DMS 273 treated with DMSO at 0.1 percent for 48 hours (cell line): ENCODE measurements around the gene BAIAP2L1.
"Not testable (repeated sequence)": the region's sequence is repeated elsewhere in the genome, so short reads cannot be mapped to it uniquely, and the experiment has no call there.

Source experiments
- DNase-seq: peaks from one replicate; lab custom pipeline; 2025; lab: John Stamatoyannopoulos, UW

Gene BAIAP2L1, protein sequence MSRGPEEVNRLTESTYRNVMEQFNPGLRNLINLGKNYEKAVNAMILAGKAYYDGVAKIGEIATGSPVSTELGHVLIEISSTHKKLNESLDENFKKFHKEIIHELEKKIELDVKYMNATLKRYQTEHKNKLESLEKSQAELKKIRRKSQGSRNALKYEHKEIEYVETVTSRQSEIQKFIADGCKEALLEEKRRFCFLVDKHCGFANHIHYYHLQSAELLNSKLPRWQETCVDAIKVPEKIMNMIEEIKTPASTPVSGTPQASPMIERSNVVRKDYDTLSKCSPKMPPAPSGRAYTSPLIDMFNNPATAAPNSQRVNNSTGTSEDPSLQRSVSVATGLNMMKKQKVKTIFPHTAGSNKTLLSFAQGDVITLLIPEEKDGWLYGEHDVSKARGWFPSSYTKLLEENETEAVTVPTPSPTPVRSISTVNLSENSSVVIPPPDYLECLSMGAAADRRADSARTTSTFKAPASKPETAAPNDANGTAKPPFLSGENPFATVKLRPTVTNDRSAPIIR

DNA sequence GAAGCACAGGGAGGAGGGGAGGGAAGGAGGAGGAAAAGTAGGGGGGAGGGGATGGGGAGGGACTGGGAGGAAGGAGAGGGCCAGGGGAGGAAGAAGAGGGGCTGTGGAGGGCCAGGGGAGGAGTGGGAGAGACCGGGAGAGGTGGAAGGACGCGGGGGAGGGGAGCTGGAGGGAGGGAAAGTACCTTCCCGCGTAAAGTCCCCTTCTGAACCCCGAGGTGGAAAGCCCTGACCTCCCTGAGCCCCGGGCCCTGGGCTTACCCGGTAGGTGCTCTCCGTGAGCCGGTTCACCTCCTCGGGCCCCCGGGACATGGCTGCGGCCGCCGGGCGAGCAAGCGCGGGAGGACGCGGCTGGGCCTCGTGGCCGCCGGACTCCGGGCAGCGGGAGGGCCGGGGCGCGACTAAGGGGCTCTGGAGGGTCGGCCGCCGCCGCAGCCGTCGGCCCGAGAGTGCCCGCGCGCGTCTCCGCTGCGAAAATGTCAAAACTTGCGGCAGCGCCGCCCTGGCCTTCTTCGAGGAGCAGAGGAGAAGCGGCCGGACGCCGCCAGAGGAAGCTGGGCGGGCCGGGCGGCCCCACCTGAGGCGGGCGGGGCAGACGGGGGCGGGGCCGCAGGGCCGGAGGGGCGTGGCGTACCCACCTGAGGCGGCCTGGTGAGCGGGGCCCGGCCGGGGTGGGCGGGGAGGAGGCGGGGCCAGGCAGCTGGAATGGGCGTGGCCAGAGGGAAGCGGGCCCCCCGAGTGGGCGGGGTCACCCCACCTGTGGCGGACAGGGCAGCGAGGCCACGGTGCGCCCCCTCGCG lies at the start of gene BAIAP2L1:
TSS of gene BAIAP2L1 (minus strand) at position 549 of the 799 bp plus-strand sequence. CDS start at position 311, 238 bp downstream.
- DNase-seq, result peak; percentile 75

DNA sequence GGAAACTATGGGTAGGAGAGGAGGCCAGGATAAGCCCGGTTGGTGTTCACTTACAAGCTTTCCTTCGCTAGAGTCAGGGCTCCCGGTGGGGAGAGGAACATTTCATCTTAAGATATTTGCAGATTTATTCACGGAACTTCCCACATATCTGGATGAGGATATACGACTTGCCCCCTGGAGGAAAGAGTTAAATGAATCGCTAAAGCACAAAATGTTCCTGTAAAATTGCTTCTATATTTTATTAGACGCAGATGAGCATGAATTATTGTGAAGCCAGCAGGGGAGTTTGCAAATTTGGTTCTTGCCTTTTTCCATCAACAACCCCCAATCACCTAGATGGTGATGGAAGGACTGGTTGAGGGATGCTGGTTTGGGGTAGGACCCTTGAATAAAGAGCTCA lies 47.9 kb upstream of the BAIAP2L1 start:
- no peak for DNase-seq

DNA sequence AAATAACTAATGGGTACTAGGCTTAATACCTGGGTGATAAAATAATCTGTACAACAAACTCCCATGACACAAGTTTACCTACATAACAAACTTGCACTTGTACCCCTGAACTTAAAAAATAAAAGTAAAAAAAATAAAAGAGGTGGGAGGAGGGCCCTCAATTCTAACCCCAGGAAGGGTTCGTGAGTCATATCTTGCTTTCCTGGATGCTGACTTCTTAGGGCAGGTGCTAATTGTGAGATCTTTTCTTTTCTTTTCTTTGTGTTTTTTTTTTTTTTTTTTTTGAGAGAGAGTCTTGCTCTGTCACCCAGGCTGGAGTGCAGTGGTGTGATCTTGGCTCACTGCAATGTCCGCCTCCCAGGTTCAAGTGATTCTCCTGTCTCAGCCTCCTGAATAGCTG lies 40.1 kb upstream of the BAIAP2L1 start:
- not testable (repeated sequence) for DNase-seq

DNA sequence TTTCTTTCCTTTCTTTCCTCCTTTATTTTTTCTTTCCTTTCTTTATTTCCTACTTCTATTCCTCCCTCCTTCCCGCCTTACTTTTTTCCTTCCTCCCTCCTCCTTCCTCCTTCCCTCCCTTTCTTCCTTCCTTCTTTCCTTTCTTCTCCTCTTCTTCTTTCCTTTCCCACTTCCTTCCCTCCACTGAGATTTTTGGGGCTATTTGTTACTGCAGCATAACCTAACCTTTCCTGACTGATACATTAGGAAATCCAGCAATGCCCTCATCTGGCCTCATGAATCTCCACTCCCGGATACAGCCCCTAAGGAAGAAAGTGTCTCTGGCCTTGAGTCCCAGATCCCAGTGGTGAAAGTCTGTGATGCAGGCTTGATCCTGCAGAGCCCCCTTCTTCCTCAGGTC lies 38.6 kb upstream of the BAIAP2L1 start:
- no peak for DNase-seq

DNA sequence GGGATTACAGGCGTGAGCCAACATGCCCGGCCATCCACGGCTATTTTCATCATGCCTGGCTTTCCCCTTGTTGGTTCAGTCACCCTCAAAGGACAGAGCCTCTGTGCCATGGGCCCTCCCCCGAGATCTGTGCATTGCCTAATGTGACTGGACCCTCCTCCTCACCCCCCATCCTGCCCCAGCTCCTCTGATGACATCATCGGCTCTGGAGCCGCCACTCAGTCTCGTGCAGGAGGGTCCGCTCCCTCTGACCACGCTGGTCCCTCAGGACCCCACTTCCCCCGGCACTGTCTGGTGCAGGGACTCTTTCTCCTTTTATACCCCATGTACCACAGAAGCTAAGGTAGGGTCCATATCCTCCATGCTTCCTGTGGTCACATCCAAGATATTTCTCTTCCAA lies 33.2 kb upstream of the BAIAP2L1 start:
- no peak for DNase-seq

DNA sequence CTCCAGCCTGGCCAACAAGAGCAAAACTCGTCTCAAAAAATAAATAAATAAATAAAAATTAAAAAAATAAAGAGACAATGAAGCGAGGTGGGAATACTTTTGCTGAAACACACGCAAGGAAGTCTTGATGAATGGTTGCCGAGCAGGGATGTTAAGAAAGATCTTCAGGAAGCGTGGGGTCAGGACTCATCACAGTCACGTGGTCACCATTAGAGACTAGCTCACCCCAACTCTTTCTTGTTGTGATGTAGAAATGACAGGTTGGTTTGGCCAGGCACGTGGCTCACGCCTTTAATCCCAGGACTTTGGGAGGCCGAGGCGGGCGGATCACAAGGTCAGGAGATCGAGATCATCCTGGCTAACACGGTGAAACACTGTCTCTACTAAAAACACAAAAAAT lies 28.9 kb upstream of the BAIAP2L1 start:
- DNase-seq, result no peak

DNA sequence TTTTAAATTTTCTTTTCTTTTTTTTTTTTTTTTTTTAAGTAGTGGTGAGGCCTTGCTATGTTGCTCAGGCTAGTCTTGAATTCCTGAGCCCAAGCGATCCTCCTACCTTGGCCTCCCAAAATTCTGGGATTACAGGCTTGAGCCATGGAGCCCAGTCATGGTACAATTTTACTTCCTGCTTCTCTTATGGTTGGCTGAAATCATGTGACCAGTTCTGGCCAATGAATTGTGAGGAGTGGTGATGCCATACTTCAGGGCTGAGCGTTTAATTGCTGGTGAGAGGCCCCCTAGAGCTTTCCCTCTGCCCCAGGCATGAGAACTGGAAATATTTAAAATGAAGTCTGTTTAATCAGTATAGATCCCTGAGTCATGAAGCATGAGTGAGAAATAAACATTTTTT lies 22.2 kb upstream of the BAIAP2L1 start:
- no peak for DNase-seq

DNA sequence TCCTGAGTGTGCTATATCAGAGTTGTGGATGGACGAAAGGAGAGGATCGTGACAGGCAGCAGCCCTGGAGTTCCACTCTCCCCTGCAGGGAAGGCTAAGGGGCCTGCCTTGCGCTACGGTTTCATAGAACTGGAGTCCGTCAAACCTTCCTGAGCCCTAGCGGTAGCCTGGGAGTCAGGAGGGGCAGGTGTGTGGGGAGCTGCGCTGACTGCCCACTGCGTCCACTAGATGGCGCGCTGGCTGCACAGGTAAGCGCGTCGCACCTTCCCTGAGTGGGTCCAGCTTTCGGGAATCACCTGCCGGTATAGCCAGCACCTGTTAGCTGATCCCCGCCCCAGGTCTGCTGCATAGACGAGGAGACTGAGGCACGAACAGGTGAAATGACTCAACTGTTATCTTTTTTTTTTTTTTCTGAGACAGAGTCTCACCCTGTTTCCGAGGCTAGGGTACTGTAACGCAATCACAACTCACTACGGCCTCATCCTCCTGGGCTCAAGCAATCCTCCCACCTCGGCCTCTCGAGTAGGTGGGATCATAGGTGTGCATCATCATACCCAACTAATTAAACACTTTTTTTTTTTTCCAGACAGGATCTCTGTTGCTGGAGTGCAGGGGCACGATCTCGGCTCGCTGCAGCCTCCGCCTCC lies 20.2 kb upstream of the BAIAP2L1 start:
- DNase-seq, result peak; percentile 22

DNA sequence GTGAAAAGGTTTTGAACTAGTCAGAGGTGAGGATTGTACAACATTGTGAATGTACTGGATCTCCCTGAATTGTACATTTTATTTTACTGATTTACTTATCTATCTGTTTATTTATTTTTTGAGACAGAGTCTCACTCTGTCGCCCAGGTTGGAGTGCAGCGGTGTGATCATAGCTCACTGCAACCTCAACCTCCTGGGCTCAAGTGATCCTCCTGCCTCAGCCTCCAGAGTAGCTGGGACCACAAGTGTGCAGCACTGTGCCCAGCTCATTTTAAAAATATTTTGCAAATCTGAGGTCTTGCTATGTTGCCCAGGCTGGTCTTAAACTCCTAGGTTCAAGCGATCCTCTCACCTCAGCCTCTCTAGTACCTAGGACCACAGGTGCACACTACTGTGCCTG lies 19.1 kb upstream of the BAIAP2L1 start:
- DNase-seq, result not testable (repeated sequence)

DNA sequence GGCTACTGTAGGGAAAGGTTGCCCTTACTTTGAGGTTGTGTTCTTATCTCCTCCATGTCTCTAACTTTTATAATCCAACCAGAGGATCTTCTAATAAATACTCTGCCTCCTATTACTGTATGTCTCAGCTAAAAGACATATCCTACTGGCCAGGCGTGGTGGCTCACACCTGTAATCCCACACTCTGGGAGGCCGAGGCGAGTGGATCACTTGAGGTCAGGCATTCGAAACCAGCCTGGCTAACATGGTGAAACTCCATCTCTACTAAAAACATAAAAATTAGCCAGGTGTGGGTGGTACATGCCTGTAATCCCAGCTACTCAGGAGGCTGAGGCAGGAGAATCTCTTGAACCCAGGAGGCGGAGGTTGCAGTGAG lies 18.4 kb upstream of the BAIAP2L1 start:
- not testable (repeated sequence) for DNase-seq

DNA sequence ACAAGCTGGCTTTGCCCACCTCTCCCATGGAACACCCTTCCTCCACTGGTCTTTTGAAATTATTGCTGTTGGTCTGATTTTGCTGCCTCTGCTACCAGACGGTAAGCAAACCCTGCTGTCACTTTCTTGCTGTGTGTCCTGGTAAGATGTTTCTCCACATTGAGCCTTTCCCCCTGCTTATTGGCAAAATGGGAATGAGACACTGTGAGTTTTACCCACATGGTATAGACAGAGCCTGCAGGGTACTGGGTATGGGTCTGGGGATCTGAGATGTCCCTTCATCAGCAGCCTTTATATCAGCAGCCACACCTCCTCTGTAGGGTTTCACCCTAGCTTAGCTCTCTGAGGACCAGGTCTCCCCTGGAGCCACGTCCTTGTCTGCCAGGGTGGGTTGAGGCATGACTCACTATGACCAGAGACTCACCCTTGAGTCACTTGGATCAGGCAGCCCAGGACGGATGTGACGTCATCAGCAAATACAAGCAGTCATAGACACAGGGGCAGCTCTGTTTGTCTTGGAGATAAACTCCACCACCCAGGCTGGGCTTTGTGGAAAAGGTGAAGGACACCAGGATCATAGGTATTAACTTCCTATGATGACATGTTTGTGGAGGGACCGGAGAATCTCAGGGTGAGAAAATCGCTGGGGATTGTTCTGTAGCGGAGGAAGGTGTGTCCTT lies 17.9 kb upstream of the BAIAP2L1 start:
- DNase-seq, result no peak

DNA sequence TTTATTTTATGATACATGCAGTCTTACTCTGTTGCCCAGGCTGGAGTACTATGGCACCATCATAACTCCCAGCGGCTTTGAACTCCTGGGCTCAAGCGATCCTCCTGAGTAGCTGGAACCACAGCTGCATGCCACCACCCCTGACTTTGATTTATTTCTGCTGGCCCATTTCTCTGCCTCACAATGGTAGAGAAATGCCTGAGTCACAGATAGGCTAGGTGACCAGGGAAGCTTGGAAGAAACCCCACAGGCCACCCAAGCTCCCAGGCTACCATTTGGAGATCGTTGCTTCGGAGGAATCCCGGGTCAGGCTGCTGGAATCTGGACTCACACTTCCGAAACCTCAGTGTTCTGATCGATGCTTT lies 17.4 kb upstream of the BAIAP2L1 start:
- DNase-seq, result no peak

DNA sequence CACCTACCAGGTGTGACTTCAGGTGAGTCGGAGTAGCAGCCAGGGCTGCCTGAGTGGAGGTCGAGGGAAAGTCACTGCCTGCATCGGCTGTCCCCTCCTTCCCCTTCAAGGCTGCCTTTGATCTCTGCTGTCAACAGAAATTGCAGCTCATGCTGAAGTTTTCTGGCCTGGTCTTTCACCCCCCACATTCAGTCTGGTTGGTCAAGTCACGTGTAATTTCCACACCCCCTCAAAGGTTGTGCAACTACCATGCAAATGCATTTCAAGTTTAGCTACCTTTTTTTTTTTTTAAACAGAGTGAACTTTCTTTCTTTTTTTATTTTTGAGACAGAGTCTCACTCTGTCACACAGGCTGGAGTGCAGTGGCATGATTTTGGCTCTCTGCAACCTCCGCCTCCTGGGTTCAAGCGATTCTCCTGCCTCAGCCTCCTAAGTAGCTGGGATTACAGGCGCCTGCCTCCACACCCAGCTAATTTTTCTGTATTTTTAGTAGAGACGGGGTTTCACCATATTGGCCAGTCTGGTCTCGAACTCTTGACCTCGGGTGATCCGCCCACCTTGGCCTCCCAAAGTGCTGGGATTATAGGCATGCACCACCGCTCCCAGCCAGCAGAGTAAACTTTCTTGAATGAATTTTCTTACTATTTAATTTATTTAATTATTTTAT lies 16.8 kb upstream of the BAIAP2L1 start:
- DNase-seq, result not testable (repeated sequence)

DNA sequence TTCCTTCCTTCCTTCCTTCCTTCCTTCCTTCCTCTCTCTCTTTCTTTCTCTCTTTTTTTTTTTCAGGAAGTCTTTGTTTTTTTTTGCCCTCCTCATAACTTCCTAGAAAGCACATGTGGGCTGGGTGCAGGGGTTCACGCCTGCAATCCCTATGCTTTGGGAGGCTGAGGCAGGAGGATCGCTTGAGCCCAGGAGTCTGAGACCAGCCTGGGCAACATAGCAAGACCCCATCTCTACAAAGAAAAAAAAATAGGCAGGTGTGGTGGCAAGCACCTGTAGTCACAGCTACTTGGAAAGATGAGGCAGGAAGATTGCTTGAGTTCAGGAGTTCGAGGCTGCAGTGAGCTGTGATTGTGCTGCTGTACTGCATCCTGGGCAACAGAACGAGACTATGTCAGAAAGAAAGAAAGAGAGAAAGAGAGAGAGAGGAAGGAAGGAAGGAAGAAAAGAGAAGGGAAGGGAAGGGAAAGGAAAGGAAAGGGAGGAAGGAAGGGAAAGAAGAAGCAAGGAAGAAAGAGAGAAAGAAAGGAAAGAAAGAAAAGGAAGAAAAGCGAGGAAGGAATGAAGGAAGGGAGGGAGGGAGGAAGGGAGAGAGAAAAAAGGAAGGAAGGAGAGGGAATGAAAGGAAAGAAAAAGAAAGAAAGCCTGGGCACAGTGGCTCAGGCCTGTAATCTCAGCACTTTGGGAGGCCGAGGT lies 13.5 kb upstream of the BAIAP2L1 start:
- no peak for DNase-seq

DNA sequence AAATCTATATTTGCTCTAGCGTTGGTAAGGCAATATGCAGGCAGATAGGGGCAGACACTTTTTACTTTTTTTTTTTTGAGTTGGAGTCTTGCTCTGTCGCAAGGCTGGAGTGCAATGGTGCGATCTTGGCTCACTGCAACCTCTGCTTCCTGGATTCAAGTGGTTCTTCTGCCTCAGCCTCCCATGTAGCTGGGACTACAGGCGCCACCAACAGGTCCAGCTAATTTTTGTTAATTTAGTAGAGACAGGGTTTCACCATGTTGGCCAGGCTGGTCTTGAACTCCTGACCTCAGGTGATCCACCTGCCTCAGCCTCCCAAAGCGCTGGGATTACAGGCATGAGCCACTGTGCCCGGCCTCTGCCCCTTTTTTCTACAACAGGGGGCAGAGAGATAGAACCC lies 12.8 kb upstream of the BAIAP2L1 start:
- DNase-seq, result not testable (repeated sequence)

DNA sequence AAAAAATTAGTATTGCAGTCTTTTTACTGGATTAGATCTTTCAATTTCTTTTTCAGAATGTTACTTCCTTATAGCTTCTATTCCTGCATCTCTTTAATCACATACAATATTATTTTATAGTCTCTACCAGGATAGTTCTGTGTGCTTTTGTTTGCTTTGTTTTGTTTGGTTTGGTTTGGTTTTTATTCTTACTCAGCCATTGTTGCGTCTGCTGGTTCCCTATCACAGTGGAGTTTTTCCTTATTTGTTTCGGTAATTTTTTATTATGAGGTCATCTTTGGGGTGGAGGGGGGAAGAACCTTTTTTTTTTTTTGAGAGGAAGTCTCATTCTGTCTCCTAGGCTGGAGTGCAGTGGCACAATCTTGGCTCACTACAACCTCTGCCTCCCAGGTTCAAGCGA lies 9.0 kb upstream of the BAIAP2L1 start:
- no peak for DNase-seq

DNA sequence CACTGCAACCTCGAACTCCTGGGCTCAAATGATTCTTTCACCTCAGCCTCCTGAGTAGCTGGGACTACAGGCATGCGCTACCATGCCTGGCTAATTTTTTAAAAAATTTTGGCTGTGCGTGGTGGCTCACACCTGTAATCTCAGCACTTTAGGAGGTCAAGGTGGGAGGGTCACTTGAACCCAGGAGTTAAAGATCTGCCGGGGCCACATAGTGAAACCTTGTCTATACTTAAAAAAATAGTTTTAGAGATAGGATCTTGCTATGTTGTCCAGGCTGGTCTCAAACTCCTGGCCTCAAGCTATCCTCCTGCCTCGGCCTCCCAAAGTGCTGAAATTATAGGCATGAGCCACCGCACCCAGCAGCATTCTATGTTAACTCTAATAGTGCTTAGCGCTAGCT lies 7.3 kb upstream of the BAIAP2L1 start:
- not testable (repeated sequence) for DNase-seq

DNA sequence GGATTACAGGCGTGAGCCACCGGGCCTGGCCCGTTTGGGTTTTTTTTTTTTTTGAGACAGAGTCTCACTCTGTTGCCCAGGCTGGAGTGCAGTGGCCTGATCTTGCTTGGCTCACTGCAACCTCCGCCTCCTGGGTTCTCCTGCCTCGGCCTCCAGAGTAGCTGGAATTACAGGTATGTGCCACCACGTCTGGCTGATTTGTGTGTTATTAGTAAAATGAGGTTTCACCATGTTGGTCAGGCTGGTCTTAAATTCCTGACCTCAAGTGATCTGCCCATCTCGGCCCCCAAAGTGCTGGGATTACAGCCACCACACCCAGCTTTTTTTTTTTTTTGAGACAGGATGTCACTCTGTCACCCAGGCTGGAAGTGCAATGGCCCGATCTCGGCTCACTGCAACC lies 5.9 kb upstream of the BAIAP2L1 start:
- no peak for DNase-seq

DNA sequence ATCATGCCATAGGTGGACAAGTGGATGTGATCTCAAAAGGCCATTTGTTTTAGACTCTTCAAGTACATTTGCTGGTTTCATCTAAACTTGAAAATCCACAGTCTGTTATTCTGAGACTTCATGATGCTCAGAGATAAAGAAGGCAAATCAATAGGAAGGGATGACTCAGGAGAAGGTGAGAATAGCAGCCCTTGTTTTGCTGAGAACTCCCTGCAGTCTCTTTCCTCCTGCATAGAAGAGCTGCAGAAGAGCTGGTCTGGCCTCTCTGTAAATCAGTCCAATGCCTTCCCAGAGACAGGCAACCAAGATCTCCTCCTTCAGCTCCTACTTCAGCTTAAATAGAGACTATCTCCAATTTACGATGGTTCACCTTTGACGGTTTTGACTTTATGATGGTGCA lies 4.0 kb upstream of the BAIAP2L1 start:
- no peak for DNase-seq

DNA sequence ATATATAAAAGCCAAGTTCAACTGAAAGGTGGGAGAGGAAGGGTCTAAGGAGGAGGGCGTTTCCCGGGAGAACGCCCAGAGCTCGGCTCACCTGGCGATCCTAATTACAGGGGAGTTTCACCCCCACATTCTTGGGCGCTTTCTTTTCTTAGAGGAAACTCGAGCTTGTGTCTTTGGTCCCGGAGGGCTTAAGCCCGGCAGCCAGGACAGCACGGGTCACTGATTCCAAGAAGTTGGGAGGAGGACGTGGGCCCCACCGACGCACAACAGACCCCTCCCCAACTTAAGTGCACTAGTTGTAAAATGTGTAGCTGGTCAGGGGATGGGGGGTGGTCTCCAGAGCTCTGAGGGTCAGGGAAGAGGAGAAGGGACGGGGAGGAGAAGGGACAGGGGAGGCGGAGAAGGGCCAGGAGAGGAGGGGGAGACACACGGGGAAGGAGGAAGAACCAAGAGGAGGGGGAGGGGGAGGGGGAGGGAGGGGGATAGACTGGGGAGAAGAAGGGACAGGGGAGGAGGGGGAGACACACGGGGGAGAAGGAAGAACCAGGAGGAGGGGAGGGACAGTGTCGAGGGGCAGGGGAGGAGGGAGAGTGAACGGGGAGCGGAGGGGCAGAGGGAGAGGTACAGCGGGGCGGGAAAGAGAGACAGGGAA lies 874 bp downstream of the BAIAP2L1 start:
- no peak for DNase-seq
